B cell (primary cell): Measurements from ENCODE around the gene RGL1. TPM values are rescaled to one million over a fixed set of nuclear protein-coding genes. Genes with fewer than 3 reads are reported as not detected.

Source experiments
- ATAC-seq: fragments of 200-7000 bp; cut with Tn5 transposase; one replicate; pipeline ENCODE4 v1.10.0; 2021; ENCODE audit warnings: low read depth, mild to moderate bottlenecking, moderate number of reproducible peaks, moderate library complexity
- CTCF ChIA-PET: fragments of 350-600 bp; sonication (Branson Sonifier 250); formaldehyde crosslinking; loops from one replicate; lab custom pipeline; 2021; ENCODE audit warnings: antibody characterized with exemption, inconsistent platforms; lab: Charles Lee
- POLR2A ChIA-PET: fragments of 350-600 bp; sonication (Branson Sonifier 250); formaldehyde crosslinking; loops from one replicate; lab custom pipeline; 2021; ENCODE audit warnings: antibody characterized with exemption; lab: Charles Lee
- DNase-seq: peaks from one replicate; pipeline ENCODE4 v3.0.0; 2013
- H2AFZ ChIP-seq: 2 replicates; pipeline ENCODE4 v1.6.1; 2012; ENCODE audit warnings: mild to moderate bottlenecking, low read depth, low read length; ENCODE audit not compliant: insufficient read depth, poor library complexity, severe bottlenecking
- H3K27ac ChIP-seq, 2 donors: 1 replicate in 1 of 2; 2 replicates in 1 of 2; pipeline ENCODE4 v1.5.1; 2012 to 2013; ENCODE audit warnings: low read length in 2 of 2, mild to moderate bottlenecking in 2 of 2, moderate library complexity in 1 of 2
- H3K27me3 ChIP-seq, 4 experiments: fragments of 200-600 bp in 1 of 4; sonication (generic) in 1 of 4; replicated peaks in 1 of 4; 1 replicate in 2 of 4; 2 replicates in 2 of 4; pipeline versions ENCODE4 v1.6.1 to v1.7.0; 2013 to 2016; ENCODE audit warnings: low read length in 3 of 4, mild to moderate bottlenecking in 2 of 4, mixed read lengths in 1 of 4, moderate library complexity in 1 of 4; ENCODE audit not compliant: insufficient read depth in 4 of 4, control insufficient read depth in 3 of 4; ENCODE audit errors: control extremely low read depth in 1 of 4
- H3K36me3 ChIP-seq, 2 experiments: replicated peaks in 1 of 2; 1 replicate in 1 of 2; 2 replicates in 1 of 2; pipeline versions ENCODE4 v1.6.1 to v1.7.1; 2013; ENCODE audit warnings: low read length in 1 of 2; ENCODE audit not compliant: insufficient read depth in 2 of 2, control insufficient read depth in 1 of 2; ENCODE audit errors: control extremely low read depth in 1 of 2, extremely low read depth in 1 of 2
- H3K4me1 ChIP-seq, 2 donors: fragments of 200-600 bp in 1 of 2; sonication (generic) in 1 of 2; 1 replicate in 1 of 2; 2 replicates in 1 of 2; pipeline versions ENCODE4 v1.5.1 to v1.6.1; 2013 to 2017; ENCODE audit warnings: low read length in 2 of 2; ENCODE audit not compliant: control insufficient read depth in 2 of 2, insufficient read depth in 2 of 2
- H3K4me2 ChIP-seq: replicated peaks from 2 replicates; pipeline ENCODE3; 2012; ENCODE audit warnings: mild to moderate bottlenecking, low read depth, low read length; ENCODE audit not compliant: poor library complexity, severe bottlenecking
- H3K4me3 ChIP-seq, 5 experiments: fragments of 200-600 bp in 1 of 5; sonication (generic) in 1 of 5; 1 replicate in 3 of 5; 2 replicates in 2 of 5; pipeline versions ENCODE4 v1.5.1 to v1.7.0; 2011 to 2016; ENCODE audit warnings: low read length in 4 of 5, mild to moderate bottlenecking in 4 of 5, low read depth in 2 of 5, control low read depth in 1 of 5, moderate library complexity in 1 of 5; ENCODE audit not compliant: insufficient read depth in 1 of 5; ENCODE audit errors: control extremely low read depth in 1 of 5, extremely low read depth in 1 of 5
- H3K79me2 ChIP-seq: fragments of 200-600 bp; sonication (generic); one replicate; pipeline ENCODE4 v1.6.0; 2016; ENCODE audit warnings: low read length; ENCODE audit not compliant: control insufficient read depth, insufficient read depth
- H3K9ac ChIP-seq: fragments of 200-600 bp; sonication (generic); 2 replicates; pipeline ENCODE4 v1.6.1; 2017; ENCODE audit warnings: mild to moderate bottlenecking, low read length, moderate library complexity
- H3K9me3 ChIP-seq, 3 donors: one replicate each; pipeline versions ENCODE4 v1.6.1 to v1.7.1; 2013; ENCODE audit warnings: low read length in 2 of 3; ENCODE audit not compliant: control insufficient read depth in 2 of 3, insufficient read depth in 1 of 3; ENCODE audit errors: control extremely low read depth in 1 of 3
- H4K20me1 ChIP-seq: 2 replicates; pipeline ENCODE4 v1.6.0; 2012; ENCODE audit warnings: mild to moderate bottlenecking, low read length; ENCODE audit not compliant: insufficient read depth, control insufficient read depth, poor library complexity, severe bottlenecking
- H3K27ac Mint-ChIP-seq: one replicate; pipeline ENCODE4 v1.8.0; 2021; ENCODE audit warnings: mixed read lengths
- H3K27me3 Mint-ChIP-seq: one replicate; pipeline ENCODE4 v1.8.0; 2021; ENCODE audit warnings: mixed read lengths
- H3K4me1 Mint-ChIP-seq: one replicate; pipeline ENCODE4 v1.8.0; 2021; ENCODE audit warnings: mixed read lengths
- H3K4me3 Mint-ChIP-seq: one replicate; pipeline ENCODE4 v1.8.0; 2021; ENCODE audit warnings: mixed read lengths
- H3K9me3 Mint-ChIP-seq: one replicate; pipeline ENCODE4 v1.8.0; 2022; ENCODE audit warnings: mixed read lengths; ENCODE audit not compliant: insufficient read depth
- EZH2 ChIP-seq: IDR thresholded peaks from 2 replicates; pipeline ENCODE4 v1.6.1; 2012; ENCODE audit warnings: borderline replicate concordance, low read depth, mild to moderate bottlenecking, moderate library complexity, low read length; ENCODE audit not compliant: insufficient read depth, poor library complexity, severe bottlenecking
- WGBS: methylation state at CpG from one replicate; pipeline ENCODE4 v1.1.5; 2013; ENCODE audit warnings: missing lambda C conversion rate; ENCODE audit not compliant: insufficient coverage; 5-methylcytosine and 5-hydroxymethylcytosine counted together
- intact Hi-C: fragments of 100-400 bp; cut with micrococcal nuclease; formaldehyde crosslinking; loops from one replicate; pipeline ENCODE4 v1.10.0; 2022
- polyA plus RNA-seq: library from polyadenylated mRNA; depleted of rRNA; stranded (reverse); fragments of >200 nt; gene quantifications from 2 replicates; pipeline ENCODE4 v1.2.3, GENCODE V29; 2012
- total RNA-seq, 2 donors: library from RNA; stranded (reverse); fragments of 120-200 nt in 1 of 2; gene quantifications; 1 replicate in 1 of 2; 2 replicates in 1 of 2; pipeline versions ENCODE4 v1.2.3 to v1.2.4, GENCODE V29; 2013 to 2022
- TF ChIP-seq, protein P1 (sequence below): fragments of 200-600 bp; IDR thresholded peaks from one replicate; pipeline ENCODE4 v1.8.0; 2022; ENCODE audit warnings: antibody characterized with exemption, mild to moderate bottlenecking

Gene RGL1
- total and polyA plus RNA-seq, 2 donors (not counting 1 experiment from before 2014, with no cell fraction given): 0.09 to 1.1 TPM

DNA sequence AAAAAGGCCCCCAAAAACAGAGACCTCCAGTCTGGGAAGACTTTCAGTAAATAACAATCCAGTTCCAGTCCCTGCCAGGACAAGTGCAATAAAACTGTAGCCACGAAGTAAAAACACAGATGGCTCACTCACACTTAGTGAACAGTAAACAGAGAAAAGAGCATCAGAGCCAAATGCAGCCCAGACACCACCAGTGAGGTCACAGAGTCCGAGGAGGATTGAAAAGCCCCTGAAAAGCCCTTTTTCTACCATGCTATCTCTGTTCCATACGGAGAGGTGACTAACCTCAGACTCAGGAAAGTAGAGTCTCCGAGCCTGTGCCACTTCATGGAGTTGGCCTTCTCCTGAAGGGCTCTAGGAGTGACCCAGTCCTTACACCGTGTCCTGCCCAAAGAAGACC lies 148.1 kb downstream of the RGL1 start:
- H3K9me3 Mint-ChIP-seq: no peaks in the 10 kb centered on the region
- no peak overlapping the region for H3K4me3 ChIP-seq
- H4K20me1 ChIP-seq: no peaks in the 10 kb centered on the region
- no peak overlapping the region for H3K27ac Mint-ChIP-seq
- WGBS: 58% methylated on average over 5 of the region's 5 CpGs
- H3K27me3 Mint-ChIP-seq: peaks cover 25% of the 10 kb centered on the region
- intact Hi-C loops: no loop called here
- no peak overlapping the region for H3K9ac ChIP-seq
- CTCF ChIA-PET: no interaction called here
- no peaks in the 10 kb centered on the region for H3K9me3 ChIP-seq
- H3K36me3 ChIP-seq: no peaks in the 10 kb centered on the region
- peaks cover 0 to 2% (median 0%) of the 10 kb centered on the region in 4 experiments for H3K27me3 ChIP-seq
- ATAC-seq: no peak
- POLR2A ChIA-PET: no interaction called here
- H3K4me2 ChIP-seq: no peak overlapping the region
- H3K79me2 ChIP-seq: no peaks in the 10 kb centered on the region
- H2AFZ ChIP-seq: no peak overlapping the region
- no peak for DNase-seq
- no peak overlapping the region for H3K27ac ChIP-seq
- H3K4me1 Mint-ChIP-seq: peaks cover 7% of the 10 kb centered on the region
- H3K4me1 ChIP-seq: peaks cover 8 to 9% of the 10 kb centered on the region in 2 donors
- TF ChIP-seq EZH2: no peak
- TF ChIP-seq, protein P1, sequence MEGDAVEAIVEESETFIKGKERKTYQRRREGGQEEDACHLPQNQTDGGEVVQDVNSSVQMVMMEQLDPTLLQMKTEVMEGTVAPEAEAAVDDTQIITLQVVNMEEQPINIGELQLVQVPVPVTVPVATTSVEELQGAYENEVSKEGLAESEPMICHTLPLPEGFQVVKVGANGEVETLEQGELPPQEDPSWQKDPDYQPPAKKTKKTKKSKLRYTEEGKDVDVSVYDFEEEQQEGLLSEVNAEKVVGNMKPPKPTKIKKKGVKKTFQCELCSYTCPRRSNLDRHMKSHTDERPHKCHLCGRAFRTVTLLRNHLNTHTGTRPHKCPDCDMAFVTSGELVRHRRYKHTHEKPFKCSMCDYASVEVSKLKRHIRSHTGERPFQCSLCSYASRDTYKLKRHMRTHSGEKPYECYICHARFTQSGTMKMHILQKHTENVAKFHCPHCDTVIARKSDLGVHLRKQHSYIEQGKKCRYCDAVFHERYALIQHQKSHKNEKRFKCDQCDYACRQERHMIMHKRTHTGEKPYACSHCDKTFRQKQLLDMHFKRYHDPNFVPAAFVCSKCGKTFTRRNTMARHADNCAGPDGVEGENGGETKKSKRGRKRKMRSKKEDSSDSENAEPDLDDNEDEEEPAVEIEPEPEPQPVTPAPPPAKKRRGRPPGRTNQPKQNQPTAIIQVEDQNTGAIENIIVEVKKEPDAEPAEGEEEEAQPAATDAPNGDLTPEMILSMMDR: no peak
- no peak overlapping the region for H3K4me3 Mint-ChIP-seq

DNA sequence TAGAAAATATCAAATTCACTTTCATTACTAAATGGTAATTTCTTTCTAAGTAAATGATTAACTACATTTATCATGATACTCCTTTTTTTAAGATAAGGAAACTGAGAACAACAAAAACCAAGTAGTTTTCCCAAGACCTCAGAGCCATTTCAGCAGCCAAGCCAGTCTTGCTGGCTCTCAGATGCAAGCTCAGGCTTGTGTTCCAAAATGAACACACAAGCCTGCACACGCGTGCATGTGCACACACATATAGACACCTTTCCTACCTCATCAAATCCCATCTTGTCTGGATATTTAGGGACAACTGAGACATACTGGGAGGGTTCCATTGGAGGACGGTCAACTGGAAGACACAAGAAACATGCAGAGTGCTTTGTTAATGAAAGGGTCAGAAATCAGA lies 149.6 kb downstream of the RGL1 start:
- TF ChIP-seq EZH2: no peak
- TF ChIP-seq, protein P1: no peak
- Histone ChIP-seq H3K4me1 (peaks cover 8 to 9% of the 10 kb centered on the region in 2 donors), H4K20me1 (no peaks in the 10 kb centered on the region), H3K4me3 (no peak overlapping the region), H3K27ac (no peak overlapping the region), H3K4me2 (no peak overlapping the region), H3K36me3 (no peaks in the 10 kb centered on the region), H3K27me3 (peaks cover 0 to 2% (median 0%) of the 10 kb centered on the region in 4 experiments), H2AFZ (no peak overlapping the region), H3K9ac (no peak overlapping the region), H3K79me2 (no peaks in the 10 kb centered on the region), H3K9me3 (no peaks in the 10 kb centered on the region)
- ChIA-PET CTCF (interaction anchor here (4.8 kb wide), 1 partner anchor 38 kb away, joined by 21 read pairs; no protein-coding TSS in a partner anchor), POLR2A (no interaction called here)
- intact Hi-C loops: no loop called here
- WGBS: 100% methylated on average over 2 of the region's 3 CpGs
- no peak for ATAC-seq
- Mint-ChIP-seq H3K27ac (no peak overlapping the region), H3K27me3 (peaks cover 15% of the 10 kb centered on the region), H3K4me1 (peaks cover 7% of the 10 kb centered on the region), H3K9me3 (no peaks in the 10 kb centered on the region), H3K4me3 (no peak overlapping the region)
- DNase-seq: no peak
